WTC11 (cell line): ENCODE measurements around the gene XBP1. TPM values are rescaled to one million over a fixed set of nuclear protein-coding genes. Genes with fewer than 3 reads are reported as not detected.
A peak's percentile ranks its signal among the peaks of the same experiment; 100 is the strongest.

Experiments used
- ATAC-seq: fragments of 200-7000 bp; cut with Tn5 transposase; 2 replicates; pipeline ENCODE4 v1.10.0; 2021; ENCODE audit warnings: mild to moderate bottlenecking, moderate library complexity
- CTCF ChIA-PET: fragments of 300-600 bp; sonication (Branson Sonifier 250); formaldehyde crosslinking; loops from one replicate; lab custom pipeline; 2021; ENCODE audit warnings: antibody characterized with exemption; lab: Charles Lee
- POLR2A ChIA-PET: fragments of 350-600 bp; sonication (Branson Sonifier 250); formaldehyde crosslinking; loops from one replicate; lab custom pipeline; 2021; ENCODE audit warnings: antibody characterized with exemption; lab: Charles Lee
- DNase-seq: peaks from one replicate; pipeline ENCODE4 v3.0.0; 2021; ENCODE audit warnings: low spot score
- H3K27ac Mint-ChIP-seq: 2 replicates; pipeline ENCODE4 v1.8.0; 2021; ENCODE audit warnings: mixed read lengths
- H3K27me3 Mint-ChIP-seq: 2 replicates; pipeline ENCODE4 v1.8.0; 2021; ENCODE audit warnings: low read depth, mild to moderate bottlenecking, moderate library complexity, mixed read lengths
- H3K36me3 Mint-ChIP-seq: 2 replicates; pipeline ENCODE4 v1.8.0; 2021; ENCODE audit warnings: mixed read lengths
- H3K4me1 Mint-ChIP-seq: 2 replicates; pipeline ENCODE4 v1.8.0; 2022; ENCODE audit warnings: mixed read lengths
- H3K4me3 Mint-ChIP-seq: 2 replicates; pipeline ENCODE4 v1.8.0; 2021; ENCODE audit warnings: mild to moderate bottlenecking, moderate library complexity, mixed read lengths
- H3K9me3 Mint-ChIP-seq: 2 replicates; pipeline ENCODE4 v1.8.0; 2021; ENCODE audit warnings: mixed read lengths
- CDX4 ChIP-seq: fragments of 250-450 bp; sonication (Bioruptor Pico); IDR thresholded peaks from 2 replicates; pipeline ENCODE4 v1.9.0; 2021; ENCODE audit warnings: moderate library complexity, mild to moderate bottlenecking, inconsistent platforms, borderline replicate concordance
- FOXK1 ChIP-seq: sonication (generic); formaldehyde crosslinking; IDR thresholded peaks from 2 replicates; pipeline ENCODE4 v1.8.0; 2022; ENCODE audit warnings: mild to moderate bottlenecking, moderate library complexity, missing genetic modification reagents
- GABPB1 ChIP-seq: sonication (generic); formaldehyde crosslinking; IDR thresholded peaks from 2 replicates; pipeline ENCODE4 v1.8.1; 2023; ENCODE audit warnings: mild to moderate bottlenecking, missing genetic modification reagents
- GTF2I ChIP-seq: fragments of 250-450 bp; sonication (Bioruptor Pico); conservative IDR thresholded peaks from 2 replicates; pipeline ENCODE4 v1.4.0; 2021; ENCODE audit warnings: mild to moderate bottlenecking
- IRF1 ChIP-seq: sonication (generic); formaldehyde crosslinking; IDR thresholded peaks from 2 replicates; pipeline ENCODE4 v1.8.0; 2023; ENCODE audit warnings: missing genetic modification reagents
- MYBL2 ChIP-seq: sonication (generic); formaldehyde crosslinking; IDR thresholded peaks from 2 replicates; pipeline ENCODE4 v1.8.1; 2023; ENCODE audit warnings: mild to moderate bottlenecking, moderate library complexity, missing genetic modification reagents
- NFATC4 ChIP-seq: fragments of 250-450 bp; sonication (Bioruptor Pico); IDR thresholded peaks from 2 replicates; pipeline ENCODE4 v1.9.0; 2021; ENCODE audit warnings: mild to moderate bottlenecking
- ZNF121 ChIP-seq: sonication (generic); formaldehyde crosslinking; IDR thresholded peaks from 2 replicates; pipeline ENCODE4 v1.8.0; 2023; ENCODE audit warnings: missing genetic modification reagents
- ZNF512 ChIP-seq: sonication (generic); formaldehyde crosslinking; IDR thresholded peaks from 2 replicates; pipeline ENCODE4 v1.8.1; 2022; ENCODE audit warnings: missing genetic modification reagents, borderline replicate concordance
- total RNA-seq: library from RNA; stranded (reverse); gene quantifications from 3 replicates; pipeline ENCODE4 v1.2.3, GENCODE V29; 2021
- TF ChIP-seq, protein P1 (sequence below): fragments of 250-450 bp; sonication (Bioruptor Pico); conservative IDR thresholded peaks from 2 replicates; pipeline ENCODE4 v1.9.0; 2021; ENCODE audit warnings: mild to moderate bottlenecking
- TF ChIP-seq, protein P2 (sequence below): sonication (generic); formaldehyde crosslinking; IDR thresholded peaks from 2 replicates; pipeline ENCODE4 v1.8.1; 2022; ENCODE audit warnings: low read depth, mild to moderate bottlenecking, moderate library complexity, missing genetic modification reagents, borderline replicate concordance

The XBP1 gene
- total RNA-seq, 1 experiment from 2014 or later, result 127 TPM

DNA sequence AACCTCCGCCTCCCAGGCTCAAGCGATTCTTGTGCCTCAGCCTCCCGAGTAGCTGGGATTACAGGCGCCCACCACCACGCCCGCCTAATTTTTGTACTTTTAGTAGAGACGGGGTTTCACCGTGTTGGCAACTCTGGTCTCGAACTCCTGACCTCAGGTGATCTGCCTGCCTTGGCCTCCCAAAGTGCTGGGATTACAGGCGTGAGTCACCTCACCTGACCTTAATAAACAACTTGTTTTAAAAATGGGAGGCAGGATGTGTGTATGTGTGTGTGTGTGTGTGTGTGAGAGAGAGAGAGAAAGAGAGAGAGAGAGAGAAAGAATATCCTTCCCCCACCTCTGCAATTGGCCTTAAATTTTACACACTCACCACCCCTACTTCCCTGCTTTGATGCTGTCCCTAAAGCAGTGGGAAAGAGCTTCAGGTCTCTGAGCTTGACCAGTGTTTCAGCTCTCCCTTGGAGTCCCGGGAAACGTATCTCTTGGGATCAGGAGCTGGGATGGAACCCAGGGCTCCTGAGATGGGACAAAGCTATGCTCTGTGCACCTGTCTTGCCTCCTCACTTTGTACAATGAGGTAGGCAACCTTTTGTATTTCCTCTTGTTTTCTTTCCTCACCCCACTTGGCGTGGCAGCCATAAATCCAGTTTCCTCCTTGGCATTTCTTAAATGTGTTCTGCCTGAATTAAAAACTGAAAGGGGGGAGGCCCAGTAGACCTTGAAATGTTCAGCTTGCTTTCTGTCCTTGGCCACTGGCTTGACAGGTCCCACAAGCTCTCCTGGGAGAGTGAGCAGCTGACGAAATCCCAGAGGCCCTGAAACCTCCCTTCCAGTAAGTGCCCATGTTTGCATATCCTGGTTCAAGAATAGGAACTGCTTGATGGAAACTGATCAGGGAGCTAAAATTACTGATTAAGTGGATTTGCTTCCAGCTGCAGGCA, 17.8 kb upstream of the XBP1 start:
- ATAC-seq (peak; percentile 53), DNase-seq (no peak)
- CTCF ChIA-PET, result interaction anchor here (0.9 to 1.2 kb wide), 4 partner anchors 9 to 336 kb away, joined by 4 to 7 read pairs (median 4); no protein-coding TSS in a partner anchor
- Mint-ChIP-seq H3K27ac (peak overlapping the region; percentile 88), H3K9me3 (no peaks in the 10 kb centered on the region), H3K27me3 (no peaks in the 10 kb centered on the region), H3K4me1 (peaks cover 23% of the 10 kb centered on the region), H3K4me3 (no peak overlapping the region), H3K36me3 (0 out of 2 replicates have a peak, but pooled peaks cover 2% of the 10 kb centered on the region)
- TF ChIP-seq ZNF121 (CRISPR knock-in tag), result no peak
- TF ChIP-seq GABPB1 (CRISPR knock-in tag), result peak; percentile 97
- POLR2A ChIA-PET, result interaction anchor here (2.0 kb wide), 1 partner anchor 18 kb away, joined by 9 read pairs; the partner anchor contains the start of gene XBP1

GRCh38 chr22:28817064-28817463, 16.7 kb upstream of the XBP1 start:
- POLR2A ChIA-PET, result no interaction called here
- Mint-ChIP-seq H3K9me3 (no peaks in the 10 kb centered on the region), H3K27me3 (no peaks in the 10 kb centered on the region), H3K4me1 (peaks cover 19% of the 10 kb centered on the region), H3K36me3 (no peaks in the 10 kb centered on the region), H3K27ac (no peak overlapping the region), H3K4me3 (no peak overlapping the region)
- ATAC-seq (no peak), DNase-seq (no peak)
- CTCF ChIA-PET, result no interaction called here
- TF ChIP-seq ZNF121 (CRISPR knock-in tag) (no peak), MYBL2 (CRISPR knock-in tag) (no peak), GTF2I (CRISPR knock-in tag) (no peak), IRF1 (CRISPR knock-in tag) (no peak), ZNF512 (no peak)

DNA sequence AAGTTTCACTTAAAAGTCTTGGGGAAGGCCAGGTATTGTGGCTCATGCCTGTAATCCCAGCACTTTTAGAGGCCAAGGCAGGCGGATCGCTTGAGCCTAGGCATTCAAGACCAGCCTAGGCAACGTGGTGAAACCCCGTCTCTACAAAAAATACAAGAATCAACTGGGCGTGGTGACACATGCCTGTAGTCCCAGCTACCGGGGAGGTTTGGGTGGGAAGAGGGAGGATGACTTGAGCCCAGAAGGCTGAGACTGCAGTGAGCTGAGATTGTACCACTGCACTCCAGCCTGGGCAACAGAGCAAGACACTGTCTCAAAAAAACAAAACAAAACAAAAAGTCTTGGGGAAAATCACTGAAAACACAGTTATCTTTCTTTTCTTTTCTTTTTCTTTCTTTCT, 15.4 kb upstream of the XBP1 start:
- no peak for ATAC-seq
- peak overlapping the region; percentile 31; the same call in 1 of the 2 replicates for H3K27ac Mint-ChIP-seq
- POLR2A ChIA-PET, result interaction anchor here (0.8 kb wide), 1 partner anchor 15 kb away, joined by 5 read pairs; the partner anchor contains the start of gene XBP1

More for the DNA sequence above, 15.4 kb upstream of the XBP1 start:
- Mint-ChIP-seq H3K4me3 (no peak overlapping the region), H3K27me3 (no peaks in the 10 kb centered on the region), H3K4me1 (peaks cover 19% of the 10 kb centered on the region), H3K9me3 (no peaks in the 10 kb centered on the region), H3K36me3 (no peaks in the 10 kb centered on the region)
- TF ChIP-seq, protein P1, sequence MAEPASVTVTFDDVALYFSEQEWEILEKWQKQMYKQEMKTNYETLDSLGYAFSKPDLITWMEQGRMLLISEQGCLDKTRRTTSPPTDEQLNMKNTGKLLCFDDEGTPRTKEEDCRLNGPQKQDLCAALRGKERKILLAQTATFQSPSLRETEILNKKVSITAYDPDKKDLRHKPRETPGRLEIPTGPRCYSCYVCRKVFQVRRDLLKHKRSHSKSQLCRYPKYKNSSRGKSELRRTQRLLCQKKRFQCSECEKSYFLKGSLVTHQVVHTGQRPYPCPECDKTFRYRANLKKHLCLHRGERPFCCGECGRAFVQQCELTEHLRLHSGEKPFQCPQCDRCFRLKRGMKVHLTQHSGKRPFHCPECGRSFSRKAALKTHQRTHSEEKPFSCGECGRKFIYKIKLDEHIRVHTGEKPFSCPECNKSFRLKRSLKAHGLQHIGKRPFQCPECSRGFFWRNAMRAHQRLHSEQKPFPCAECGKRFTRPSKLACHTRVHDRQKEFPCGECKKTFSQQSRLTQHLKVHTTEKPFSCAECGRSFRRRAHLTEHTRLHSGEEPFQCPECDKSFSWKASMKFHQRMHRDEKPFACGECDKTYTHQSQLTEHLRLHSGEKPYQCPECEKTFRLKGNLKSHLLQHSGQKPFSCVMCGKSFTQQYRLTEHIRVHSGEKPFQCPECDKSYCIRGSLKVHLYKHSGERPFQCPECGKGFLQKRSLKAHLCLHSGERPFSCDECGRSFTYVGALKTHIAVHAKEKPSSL (CRISPR knock-in tag), result no peak
- TF ChIP-seq ZNF512 (no peak), NFATC4 (CRISPR knock-in tag) (no peak), GABPB1 (CRISPR knock-in tag) (no peak), CDX4 (no peak), FOXK1 (CRISPR knock-in tag) (no peak)
- TF ChIP-seq, protein P2, sequence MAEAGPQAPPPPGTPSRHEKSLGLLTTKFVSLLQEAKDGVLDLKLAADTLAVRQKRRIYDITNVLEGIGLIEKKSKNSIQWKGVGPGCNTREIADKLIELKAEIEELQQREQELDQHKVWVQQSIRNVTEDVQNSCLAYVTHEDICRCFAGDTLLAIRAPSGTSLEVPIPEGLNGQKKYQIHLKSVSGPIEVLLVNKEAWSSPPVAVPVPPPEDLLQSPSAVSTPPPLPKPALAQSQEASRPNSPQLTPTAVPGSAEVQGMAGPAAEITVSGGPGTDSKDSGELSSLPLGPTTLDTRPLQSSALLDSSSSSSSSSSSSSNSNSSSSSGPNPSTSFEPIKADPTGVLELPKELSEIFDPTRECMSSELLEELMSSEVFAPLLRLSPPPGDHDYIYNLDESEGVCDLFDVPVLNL, result no peak
- CTCF ChIA-PET, result no interaction called here
- DNase-seq, result no peak
